Measurements from ENCODE around the gene VPS52.
A peak's percentile ranks its signal among the peaks of the same experiment; 100 is the strongest.

The VPS52 gene

DNA sequence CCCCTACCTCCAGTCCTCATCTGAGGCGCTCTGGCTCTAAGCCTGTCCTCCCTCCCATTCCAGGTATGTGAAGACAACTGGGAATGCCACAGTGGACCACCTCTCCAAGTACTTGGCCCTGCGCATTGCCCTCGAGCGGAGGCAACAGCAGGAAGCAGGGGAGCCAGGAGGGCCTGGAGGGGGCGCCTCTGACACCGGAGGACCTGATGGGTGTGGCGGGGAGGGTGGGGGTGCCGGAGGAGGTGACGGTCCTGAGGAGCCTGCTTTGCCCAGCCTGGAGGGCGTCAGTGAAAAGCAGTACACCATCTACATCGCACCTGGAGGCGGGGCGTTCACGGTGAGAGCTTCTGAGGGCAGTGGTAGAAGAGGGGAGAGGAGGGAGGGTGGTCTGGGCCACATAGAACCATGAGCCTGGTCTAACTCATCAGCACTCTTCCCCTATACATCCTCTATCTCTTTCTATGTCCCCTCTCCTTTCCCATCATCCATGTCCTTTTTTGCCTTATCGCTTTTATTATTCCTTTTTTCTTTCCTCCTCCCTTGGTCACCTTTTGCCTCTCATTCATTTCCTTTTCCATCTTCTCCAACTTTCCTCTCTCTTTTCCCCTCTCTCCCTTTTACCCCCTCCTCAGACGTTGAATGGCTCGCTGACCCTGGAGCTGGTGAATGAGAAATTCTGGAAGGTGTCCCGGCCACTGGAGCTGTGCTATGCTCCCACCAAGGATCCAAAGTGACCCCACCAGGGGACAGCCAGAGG, 59.8 kb downstream of the VPS52 start:
- H3K4me1 ChIP-seq (ENCODE audit: control insufficient read depth, insufficient read depth, low read length) = peaks cover 26% of the 10 kb centered on the region

GRCh38 chr6:33211136-33211535, 60.5 kb downstream of the VPS52 start:
- Histone ChIP-seq H3K4me1 (ENCODE audit: control insufficient read depth, insufficient read depth, low read length) (peaks cover 32% of the 10 kb centered on the region), H3K9me3 (replicated peaks; ENCODE audit: low read length) (no peaks in the 10 kb centered on the region), H3K27me3 (ENCODE audit: control insufficient read depth, insufficient read depth, low read length) (peaks cover 24% of the 10 kb centered on the region), H3K4me3 (ENCODE audit: low read length) (no peak overlapping the region), H3K4me2 (ENCODE audit: low read length) (no peak overlapping the region), H3K9ac (ENCODE audit: low read depth, low read length) (no peak overlapping the region), H3K36me3 (ENCODE audit: insufficient read depth, low read length) (peaks cover 16% of the 10 kb centered on the region)

More for the DNA sequence above, 59.8 kb downstream of the VPS52 start:
- Histone ChIP-seq H3K9me3 (replicated peaks; ENCODE audit: low read length) (no peaks in the 10 kb centered on the region), H3K4me3 (ENCODE audit: low read length) (no peak overlapping the region), H3K36me3 (ENCODE audit: insufficient read depth, low read length) (peaks cover 16% of the 10 kb centered on the region), H3K4me2 (ENCODE audit: low read length) (no peak overlapping the region), H3K9ac (ENCODE audit: low read depth, low read length) (no peak overlapping the region), H3K27me3 (ENCODE audit: control insufficient read depth, insufficient read depth, low read length) (peaks cover 30% of the 10 kb centered on the region)

GRCh38 chr6:33209856-33210255, 61.8 kb downstream of the VPS52 start:
- Histone ChIP-seq H3K9me3 (replicated peaks; ENCODE audit: low read length) (no peaks in the 10 kb centered on the region), H3K27me3 (ENCODE audit: control insufficient read depth, insufficient read depth, low read length) (peaks cover 12% of the 10 kb centered on the region), H3K4me2 (ENCODE audit: low read length) (no peak overlapping the region), H3K4me3 (ENCODE audit: low read length) (no peak overlapping the region), H3K9ac (ENCODE audit: low read depth, low read length) (no peak overlapping the region), H3K36me3 (ENCODE audit: insufficient read depth, low read length) (peaks cover 16% of the 10 kb centered on the region), H3K4me1 (ENCODE audit: control insufficient read depth, insufficient read depth, low read length) (peaks cover 44% of the 10 kb centered on the region)

- Histone ChIP-seq H3K4me1 (ENCODE audit: control insufficient read depth, insufficient read depth, low read length) (peaks cover 49% of the 10 kb centered on the region), H3K9ac (ENCODE audit: low read depth, low read length) (peak within 1 kb of the TSS; percentile 100), H3K4me2 (ENCODE audit: low read length) (peak within 1 kb of the TSS; percentile 100), H3K9me3 (replicated peaks; ENCODE audit: low read length) (no peaks in the 10 kb centered on the region), H3K4me3 (ENCODE audit: low read length) (peak within 1 kb of the TSS; percentile 90), H3K36me3 (ENCODE audit: insufficient read depth, low read length) (peaks cover 25% of the 10 kb centered on the region), H3K27me3 (ENCODE audit: control insufficient read depth, insufficient read depth, low read length) (peaks cover 6% of the 10 kb centered on the region)
Observed at GRCh38 chr6:33208091-33208967, 63.3 kb downstream of the VPS52 start, which contains the start of gene RING1. TSS of gene RING1 (plus strand) at chr6:33208500. CDS start at chr6:33208823, 323 bp downstream.

- Histone ChIP-seq H3K36me3 (ENCODE audit: insufficient read depth, low read length) (peaks cover 32% of the 10 kb centered on the region), H3K4me1 (ENCODE audit: control insufficient read depth, insufficient read depth, low read length) (peaks cover 44% of the 10 kb centered on the region), H3K27me3 (ENCODE audit: control insufficient read depth, insufficient read depth, low read length) (peaks cover under 1% of the 10 kb centered on the region), H3K4me3 (ENCODE audit: low read length) (peak overlapping the region; percentile 90), H3K4me2 (ENCODE audit: low read length) (peak overlapping the region; percentile 100), H3K9ac (ENCODE audit: low read depth, low read length) (peak overlapping the region; percentile 100), H3K9me3 (replicated peaks; ENCODE audit: low read length) (no peaks in the 10 kb centered on the region)
Observed at GRCh38 chr6:33207552-33208090, 64.1 kb downstream of the VPS52 start.

DNA sequence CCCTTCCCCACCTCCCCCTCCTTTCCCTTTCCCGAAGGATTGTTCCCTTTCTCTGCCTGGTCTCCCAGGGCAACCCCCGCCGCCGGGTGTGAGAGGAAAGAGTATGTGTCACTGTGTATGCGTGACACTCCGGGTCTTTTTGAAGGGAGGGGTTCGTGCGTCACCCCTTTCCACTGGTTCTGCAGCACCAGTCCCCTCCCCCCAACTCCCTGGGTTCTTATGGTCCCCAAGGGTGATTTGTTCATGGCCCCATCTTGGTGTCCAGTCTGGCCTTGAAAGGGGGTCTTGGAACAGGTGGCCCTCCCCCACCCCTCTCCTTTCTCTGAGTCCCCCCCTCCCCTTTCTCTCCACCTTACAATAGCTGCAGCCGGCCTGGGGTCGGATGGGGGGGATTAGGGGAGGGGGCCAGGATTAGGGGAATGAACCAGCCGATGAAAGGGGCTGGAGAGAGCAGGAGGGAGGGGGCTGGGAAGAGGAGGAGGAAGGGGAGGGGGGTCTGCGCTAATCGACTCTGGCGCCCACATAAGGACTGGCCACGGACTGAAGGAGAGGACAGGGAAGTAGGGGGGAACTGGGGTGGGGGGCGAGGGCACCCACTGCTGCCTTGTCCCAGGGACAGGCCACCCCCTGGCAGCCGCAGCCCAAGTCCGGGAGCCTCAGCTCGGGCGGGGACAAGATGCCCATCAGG, 64.7 kb downstream of the VPS52 start:
- H3K9me3 ChIP-seq (replicated peaks; ENCODE audit: low read length) = no peaks in the 10 kb centered on the region
- H3K36me3 ChIP-seq (ENCODE audit: insufficient read depth, low read length) = peaks cover 38% of the 10 kb centered on the region
- peak overlapping the region; percentile 100 for H3K9ac ChIP-seq (ENCODE audit: low read depth, low read length)
- no peaks in the 10 kb centered on the region for H3K27me3 ChIP-seq (ENCODE audit: control insufficient read depth, insufficient read depth, low read length)
- H3K4me3 ChIP-seq (ENCODE audit: low read length) = peak overlapping the region; percentile 90
- H3K4me2 ChIP-seq (ENCODE audit: low read length) = peak overlapping the region; percentile 100
- H3K4me1 ChIP-seq (ENCODE audit: control insufficient read depth, insufficient read depth, low read length) = peaks cover 47% of the 10 kb centered on the region

- peaks cover 55% of the 10 kb centered on the region for H3K4me1 ChIP-seq (ENCODE audit: control insufficient read depth, insufficient read depth, low read length)
- H3K9me3 ChIP-seq (replicated peaks; ENCODE audit: low read length) = no peaks in the 10 kb centered on the region
- no peak overlapping the region for H3K4me3 ChIP-seq (ENCODE audit: low read length)
- peaks cover 42% of the 10 kb centered on the region for H3K36me3 ChIP-seq (ENCODE audit: insufficient read depth, low read length)
- peak overlapping the region; percentile 94 for H3K4me2 ChIP-seq (ENCODE audit: low read length)
- H3K27me3 ChIP-seq (ENCODE audit: control insufficient read depth, insufficient read depth, low read length) = no peaks in the 10 kb centered on the region
- H3K9ac ChIP-seq (ENCODE audit: low read depth, low read length) = no peak overlapping the region
Observed at GRCh38 chr6:33206027-33206863, 65.4 kb downstream of the VPS52 start.

DNA sequence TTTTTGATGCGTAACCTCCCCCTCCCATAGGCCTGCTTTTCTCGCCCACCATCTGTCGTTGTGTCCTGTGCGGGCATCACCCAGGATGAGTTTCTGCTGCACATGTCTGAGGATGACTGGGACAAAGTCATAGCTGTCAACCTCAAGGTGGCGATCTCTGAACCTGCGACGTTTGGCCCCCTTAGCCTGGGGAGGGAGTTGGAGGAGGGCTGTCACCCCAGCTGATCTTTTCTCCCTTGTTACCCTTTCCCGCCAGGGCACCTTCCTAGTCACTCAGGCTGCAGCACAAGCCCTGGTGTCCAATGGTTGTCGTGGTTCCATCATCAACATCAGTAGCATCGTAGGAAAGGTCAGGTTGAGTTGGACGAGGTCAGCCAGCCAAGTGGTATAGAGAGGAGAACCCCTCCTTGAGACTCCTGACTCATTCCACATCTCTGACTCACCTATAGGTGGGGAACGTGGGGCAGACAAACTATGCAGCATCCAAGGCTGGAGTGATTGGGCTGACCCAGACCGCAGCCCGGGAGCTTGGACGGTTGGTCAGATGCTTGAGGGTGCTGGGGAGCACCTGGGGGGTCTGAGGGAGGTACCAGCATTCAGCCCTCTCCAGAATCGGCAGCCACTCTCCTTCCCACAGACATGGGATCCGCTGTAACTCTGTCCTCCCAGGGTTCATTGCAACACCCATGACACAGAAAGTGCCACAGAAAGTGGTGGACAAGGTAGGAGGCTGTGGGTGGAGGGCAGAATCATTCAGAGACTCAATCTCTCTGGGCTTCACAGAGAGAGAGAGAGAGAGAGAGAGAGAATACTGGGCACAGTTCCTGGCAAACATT, 66.3 kb downstream of the VPS52 start:
- peaks cover 55% of the 10 kb centered on the region for H3K4me1 ChIP-seq (ENCODE audit: control insufficient read depth, insufficient read depth, low read length)
- H3K4me2 ChIP-seq (ENCODE audit: low read length) = peak overlapping the region; percentile 94
- H3K9me3 ChIP-seq (replicated peaks; ENCODE audit: low read length) = no peaks in the 10 kb centered on the region
- H3K27me3 ChIP-seq (ENCODE audit: control insufficient read depth, insufficient read depth, low read length) = no peaks in the 10 kb centered on the region
- H3K4me3 ChIP-seq (ENCODE audit: low read length) = peak overlapping the region; percentile 78
- H3K36me3 ChIP-seq (ENCODE audit: insufficient read depth, low read length) = peaks cover 36% of the 10 kb centered on the region
- peak overlapping the region; percentile 79 for H3K9ac ChIP-seq (ENCODE audit: low read depth, low read length)

GRCh38 chr6:33204415-33205190, 67.1 kb downstream of the VPS52 start, which contains the start of gene HSD17B8:
TSS of gene HSD17B8 (plus strand) at chr6:33204655. CDS start at chr6:33204669, 14 bp downstream.
- Histone ChIP-seq H3K4me2 (ENCODE audit: low read length) (peak within 1 kb of the TSS; percentile 94), H3K27me3 (ENCODE audit: control insufficient read depth, insufficient read depth, low read length) (no peaks in the 10 kb centered on the region), H3K36me3 (ENCODE audit: insufficient read depth, low read length) (peaks cover 28% of the 10 kb centered on the region), H3K4me1 (ENCODE audit: control insufficient read depth, insufficient read depth, low read length) (peaks cover 55% of the 10 kb centered on the region), H3K9me3 (replicated peaks; ENCODE audit: low read length) (no peaks in the 10 kb centered on the region), H3K4me3 (ENCODE audit: low read length) (peak within 1 kb of the TSS; percentile 78), H3K9ac (ENCODE audit: low read depth, low read length) (peak within 1 kb of the TSS; percentile 79)
